ENCODE data around the gene CECR2. TPM values are rescaled to one million over a fixed set of nuclear protein-coding genes. Genes with fewer than 3 reads are reported as not detected.

Gene CECR2
- total RNA-seq, 4 donors from 2014 or later, result 1.1 to 2.1 (median 1.3) TPM

DNA sequence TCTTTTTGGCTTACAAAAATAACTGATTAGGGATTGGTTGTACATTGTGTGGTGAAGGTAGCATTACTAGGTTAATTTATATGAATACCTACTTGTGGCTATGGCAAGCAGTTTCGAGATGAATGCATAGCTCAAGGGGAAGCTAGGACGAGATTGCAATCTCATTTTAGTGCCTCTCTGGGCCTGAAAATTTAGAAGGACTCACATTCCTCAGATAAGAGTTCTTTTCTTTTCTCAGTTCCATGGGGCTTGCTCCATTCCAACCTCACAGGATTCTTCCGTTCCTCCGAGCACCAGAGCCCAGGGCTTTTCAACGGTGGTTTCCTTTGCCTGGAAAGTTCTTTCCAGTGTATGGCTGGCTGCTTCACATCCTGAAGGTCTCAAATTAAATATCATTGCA lies 82.1 kb downstream of the CECR2 start:
- 90% methylated on average over 5 of the region's 5 CpGs for WGBS
- intact Hi-C loops (cut with DNase I), result no loop called here

DNA sequence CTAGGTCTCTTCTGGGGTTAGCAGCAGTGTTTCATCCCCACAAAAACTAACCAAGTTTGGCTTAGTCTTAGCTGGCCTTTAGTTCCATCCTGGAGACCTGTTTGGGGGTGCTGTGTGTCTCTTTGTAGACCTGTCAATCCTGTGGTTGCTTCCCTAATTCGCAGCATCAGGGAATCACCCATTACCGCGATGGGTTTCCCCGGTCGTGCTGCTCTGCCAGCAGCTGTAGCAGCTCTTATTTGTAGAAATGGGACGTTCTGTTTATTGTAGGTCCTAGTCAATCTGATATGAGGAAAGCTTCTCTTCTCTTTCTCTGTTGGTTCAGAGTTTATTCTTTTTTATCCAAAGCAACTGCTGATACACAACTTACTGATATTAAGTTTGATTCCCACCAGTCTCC lies 91.6 kb downstream of the CECR2 start:
- WGBS, result 74% methylated on average over 6 of the region's 6 CpGs
- Histone ChIP-seq H3K9me3 (no peaks in the 10 kb centered on the region), H3K4me1 (no peaks in the 10 kb centered on the region), H3K4me3 (no peak overlapping the region), H3K27me3 (peaks cover 0 to 5% (median 0%) of the 10 kb centered on the region in 4 donors), H3K36me3 (no peaks in the 10 kb centered on the region), H3K27ac (replicated peaks in 1 of 4) (no peak overlapping the region)
- no peak for DNase-seq (ENCODE audit: extremely low spot score)
- TF ChIP-seq EP300 (IDR thresholded peaks at IDR 0.05), result no peak
- TF ChIP-seq, protein P1, sequence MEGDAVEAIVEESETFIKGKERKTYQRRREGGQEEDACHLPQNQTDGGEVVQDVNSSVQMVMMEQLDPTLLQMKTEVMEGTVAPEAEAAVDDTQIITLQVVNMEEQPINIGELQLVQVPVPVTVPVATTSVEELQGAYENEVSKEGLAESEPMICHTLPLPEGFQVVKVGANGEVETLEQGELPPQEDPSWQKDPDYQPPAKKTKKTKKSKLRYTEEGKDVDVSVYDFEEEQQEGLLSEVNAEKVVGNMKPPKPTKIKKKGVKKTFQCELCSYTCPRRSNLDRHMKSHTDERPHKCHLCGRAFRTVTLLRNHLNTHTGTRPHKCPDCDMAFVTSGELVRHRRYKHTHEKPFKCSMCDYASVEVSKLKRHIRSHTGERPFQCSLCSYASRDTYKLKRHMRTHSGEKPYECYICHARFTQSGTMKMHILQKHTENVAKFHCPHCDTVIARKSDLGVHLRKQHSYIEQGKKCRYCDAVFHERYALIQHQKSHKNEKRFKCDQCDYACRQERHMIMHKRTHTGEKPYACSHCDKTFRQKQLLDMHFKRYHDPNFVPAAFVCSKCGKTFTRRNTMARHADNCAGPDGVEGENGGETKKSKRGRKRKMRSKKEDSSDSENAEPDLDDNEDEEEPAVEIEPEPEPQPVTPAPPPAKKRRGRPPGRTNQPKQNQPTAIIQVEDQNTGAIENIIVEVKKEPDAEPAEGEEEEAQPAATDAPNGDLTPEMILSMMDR (IDR thresholded peaks at IDR 0.05), result no peak
- TF ChIP-seq POLR2A (IDR thresholded peaks at IDR 0.05; ENCODE audit: low read depth), result no peak
- TF ChIP-seq POLR2AphosphoS5 (IDR thresholded peaks at IDR 0.05), result no peak
- intact Hi-C loops (cut with DNase I), result no loop called here

More for the DNA sequence above, 82.1 kb downstream of the CECR2 start:
- H3K27ac ChIP-seq (replicated peaks in 1 of 4), result no peak overlapping the region
- H3K4me1 ChIP-seq, result no peaks in the 10 kb centered on the region
- H3K9me3 ChIP-seq, result peaks cover 0 to 9% (median 0%) of the 10 kb centered on the region in 4 donors
- DNase-seq (ENCODE audit: extremely low spot score), result no peak
- H3K27me3 ChIP-seq, result no peaks in the 10 kb centered on the region
- no peak overlapping the region for H3K4me3 ChIP-seq
- no peaks in the 10 kb centered on the region for H3K36me3 ChIP-seq
- TF ChIP-seq EP300 (IDR thresholded peaks at IDR 0.05) (no peak), POLR2AphosphoS5 (IDR thresholded peaks at IDR 0.05) (no peak), POLR2A (IDR thresholded peaks at IDR 0.05; ENCODE audit: low read depth) (no peak)
- TF ChIP-seq, protein P1 (IDR thresholded peaks at IDR 0.05), result no peak

DNA sequence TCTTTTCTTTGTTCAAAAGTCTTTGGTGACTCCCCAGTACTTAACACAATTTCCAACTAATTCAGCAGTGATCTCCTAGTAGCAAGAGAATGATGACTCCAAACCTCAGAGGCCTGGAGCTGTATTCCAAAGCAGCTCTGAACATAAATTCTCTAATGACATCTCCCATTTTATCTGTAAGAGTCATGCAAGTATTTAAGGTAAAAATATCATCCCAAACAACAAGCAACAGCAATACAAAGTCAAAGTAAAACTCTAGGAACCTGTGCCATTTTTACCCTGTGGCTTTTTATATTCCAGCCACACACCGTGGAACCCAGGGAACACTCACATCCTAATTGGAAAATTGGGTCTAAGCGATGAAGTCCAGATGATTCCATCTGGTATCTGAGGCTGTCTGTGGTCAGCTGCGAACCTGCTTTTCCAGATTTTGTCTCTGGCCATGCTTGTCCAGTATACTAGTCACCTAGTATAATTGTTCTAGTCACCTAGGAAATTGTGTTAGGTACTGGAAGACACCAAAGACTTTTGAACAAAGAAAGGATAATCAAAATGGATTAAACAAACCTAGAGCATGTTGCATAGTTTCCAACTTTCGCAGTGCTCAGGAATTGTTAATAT lies 101.7 kb downstream of the CECR2 start:
- no peaks in the 10 kb centered on the region for H3K9me3 ChIP-seq
- DNase-seq (ENCODE audit: extremely low spot score), result no peak
- 89% methylated on average over 4 of the region's 4 CpGs for WGBS
- H3K27ac ChIP-seq (replicated peaks in 1 of 4), result no peak overlapping the region
- intact Hi-C loops (cut with DNase I), result no loop called here
- no peak overlapping the region for H3K4me3 ChIP-seq
- no peaks in the 10 kb centered on the region for H3K36me3 ChIP-seq
- peaks cover 0 to 9% (median 0%) of the 10 kb centered on the region in 4 donors for H3K4me1 ChIP-seq
- TF ChIP-seq POLR2AphosphoS5 (IDR thresholded peaks at IDR 0.05) (no peak), EP300 (IDR thresholded peaks at IDR 0.05) (no peak), POLR2A (IDR thresholded peaks at IDR 0.05; ENCODE audit: low read depth) (no peak)
- TF ChIP-seq, protein P1 (IDR thresholded peaks at IDR 0.05), result no peak
- peaks cover 0 to 11% (median 0%) of the 10 kb centered on the region in 4 donors for H3K27me3 ChIP-seq

DNA sequence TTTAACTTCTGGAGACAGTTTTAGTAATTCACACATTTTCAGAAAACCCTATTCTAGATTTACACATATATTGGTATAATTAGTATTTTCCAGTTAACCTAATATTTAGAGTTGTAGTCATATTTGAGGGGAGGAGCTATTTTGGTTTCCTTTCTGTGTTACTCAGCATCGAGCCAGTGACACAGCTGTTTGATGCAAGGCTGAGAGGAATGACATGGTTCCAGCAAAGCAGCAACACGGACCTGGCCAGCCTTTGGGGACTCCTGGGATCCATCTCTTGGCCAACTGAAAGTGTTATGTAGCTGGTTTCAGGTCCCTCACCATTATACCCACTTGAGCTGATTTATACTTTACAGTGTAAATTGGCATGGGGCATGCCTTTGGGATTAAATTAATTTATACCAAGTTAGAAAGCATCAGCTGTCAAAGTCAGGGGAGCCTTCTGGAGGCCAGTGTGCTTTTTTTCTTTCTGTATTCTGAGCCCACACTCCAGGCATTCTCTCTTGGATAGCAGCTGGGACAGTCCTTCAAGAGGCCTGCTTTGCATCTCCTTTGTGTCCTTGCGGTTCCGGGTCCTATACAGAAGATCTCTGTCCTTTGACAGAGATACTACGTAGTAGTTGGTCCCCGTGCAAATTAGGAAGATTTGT lies 102.8 kb downstream of the CECR2 start:
- Histone ChIP-seq H3K36me3 (no peaks in the 10 kb centered on the region), H3K27ac (replicated peaks in 1 of 4) (no peak overlapping the region), H3K4me3 (no peak overlapping the region), H3K27me3 (peaks cover 0 to 11% (median 0%) of the 10 kb centered on the region in 4 donors), H3K9me3 (no peaks in the 10 kb centered on the region), H3K4me1 (peaks cover 0 to 16% (median 3%) of the 10 kb centered on the region in 4 donors)
- WGBS, result 61% methylated on average over 6 of the region's 6 CpGs
- TF ChIP-seq EP300 (IDR thresholded peaks at IDR 0.05) (no peak), POLR2AphosphoS5 (IDR thresholded peaks at IDR 0.05) (no peak), POLR2A (IDR thresholded peaks at IDR 0.05; ENCODE audit: low read depth) (no peak)
- TF ChIP-seq, protein P1 (IDR thresholded peaks at IDR 0.05), result no peak
- intact Hi-C loops (cut with DNase I), result no loop called here
- no peak for DNase-seq (ENCODE audit: extremely low spot score)
